Stomach smooth muscle (tissue), 2 donors: ENCODE results near the gene PYCR2.

Source experiments
- H3K27ac ChIP-seq: one replicate; pipeline ENCODE4 v1.7.0; 2013; ENCODE audit warnings: mild to moderate bottlenecking, low read length, inconsistent platforms
- H3K27me3 ChIP-seq, 2 donors: one replicate each; pipeline ENCODE4 v1.7.0; 2013; ENCODE audit warnings: low read length in 2 of 2; ENCODE audit not compliant: insufficient read depth in 2 of 2, control insufficient read depth in 1 of 2
- H3K36me3 ChIP-seq, 2 donors: one replicate each; pipeline ENCODE4 v1.7.0; 2013; ENCODE audit warnings: low read length in 2 of 2; ENCODE audit not compliant: control insufficient read depth in 2 of 2, insufficient read depth in 2 of 2
- H3K4me1 ChIP-seq: one replicate; pipeline ENCODE4 v1.7.0; 2013; ENCODE audit warnings: low read length; ENCODE audit not compliant: control insufficient read depth, insufficient read depth
- H3K4me3 ChIP-seq, 2 donors: one replicate each; pipeline ENCODE4 v1.7.0; 2013; ENCODE audit warnings: low read length in 2 of 2
- H3K9ac ChIP-seq, 2 donors: one replicate each; pipeline ENCODE4 v1.7.0; 2013; ENCODE audit warnings: low read length in 2 of 2, mild to moderate bottlenecking in 1 of 2
- H3K9me3 ChIP-seq, 2 donors: one replicate each; pipeline ENCODE4 v1.7.0; 2013; ENCODE audit warnings: low read length in 2 of 2; ENCODE audit not compliant: control insufficient read depth in 2 of 2
- donor health status: healthy.
- donor health status: Pancreatic carcinoma.

The PYCR2 gene

GRCh38 chr1:225881081-225881958 is 42.7 kb downstream of the PYCR2 start:
- Histone ChIP-seq H3K9me3 (no peaks in the 10 kb centered on the region), H3K4me1 (peaks cover 48% of the 10 kb centered on the region), H3K9ac (peak overlapping the region; percentile 77 to 83), H3K36me3 (peaks cover 3 to 6% of the 10 kb centered on the region in 2 donors), H3K27me3 (no peaks in the 10 kb centered on the region), H3K27ac (peak overlapping the region; percentile 64), H3K4me3 (peak overlapping the region; percentile 94)

DNA sequence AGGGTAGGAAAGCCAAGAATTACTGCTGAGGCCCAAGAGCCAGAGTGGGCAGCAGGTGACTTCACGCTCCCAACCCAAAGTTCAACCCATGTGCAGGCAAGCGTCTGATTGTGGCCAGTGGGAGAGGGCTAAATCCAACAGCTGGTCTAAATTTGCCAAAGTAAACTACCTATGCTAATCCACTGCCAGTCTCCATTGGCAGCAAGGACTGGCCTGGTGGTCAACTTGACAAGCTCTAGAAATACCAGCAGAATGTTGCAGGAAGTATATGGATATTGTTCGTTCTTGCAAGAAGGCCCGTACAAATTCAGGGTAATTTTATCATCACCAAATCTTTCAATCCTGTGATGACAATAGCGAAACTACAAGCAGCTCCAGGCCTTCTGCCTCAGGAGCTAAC is 43.4 kb downstream of the PYCR2 start:
- Histone ChIP-seq H3K27ac (peak overlapping the region; percentile 64), H3K9me3 (no peaks in the 10 kb centered on the region), H3K27me3 (no peaks in the 10 kb centered on the region), H3K4me3 (peak overlapping the region; percentile 94), H3K36me3 (peaks cover 5 to 8% of the 10 kb centered on the region in 2 donors), H3K4me1 (peaks cover 48% of the 10 kb centered on the region), H3K9ac (peak overlapping the region; percentile 75 to 77)

DNA sequence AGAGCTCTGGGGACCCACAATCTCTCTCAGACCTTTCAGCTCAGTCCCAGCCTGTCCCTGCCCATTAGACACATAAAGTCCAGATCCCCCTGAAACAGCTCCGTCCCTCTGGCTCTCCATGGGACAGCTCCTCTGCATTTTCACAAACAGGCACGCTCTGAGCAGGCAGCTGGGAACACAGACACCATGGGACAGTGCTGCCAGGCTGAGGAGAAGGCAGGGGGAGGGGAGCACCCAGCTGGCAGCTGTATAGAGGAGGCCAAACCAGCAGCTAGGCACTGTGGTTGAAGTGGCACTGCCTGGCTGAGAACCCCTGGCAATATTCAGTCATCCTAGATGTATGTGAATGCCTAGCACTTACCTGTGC is 43.8 kb downstream of the PYCR2 start:
- Histone ChIP-seq H3K4me3 (peak overlapping the region; percentile 94), H3K36me3 (peaks cover 5 to 12% of the 10 kb centered on the region in 2 donors), H3K4me1 (peaks cover 48% of the 10 kb centered on the region), H3K9ac (peak overlapping the region; percentile 9 to 75), H3K9me3 (no peaks in the 10 kb centered on the region), H3K27ac (peak overlapping the region; percentile 37), H3K27me3 (no peaks in the 10 kb centered on the region)

DNA sequence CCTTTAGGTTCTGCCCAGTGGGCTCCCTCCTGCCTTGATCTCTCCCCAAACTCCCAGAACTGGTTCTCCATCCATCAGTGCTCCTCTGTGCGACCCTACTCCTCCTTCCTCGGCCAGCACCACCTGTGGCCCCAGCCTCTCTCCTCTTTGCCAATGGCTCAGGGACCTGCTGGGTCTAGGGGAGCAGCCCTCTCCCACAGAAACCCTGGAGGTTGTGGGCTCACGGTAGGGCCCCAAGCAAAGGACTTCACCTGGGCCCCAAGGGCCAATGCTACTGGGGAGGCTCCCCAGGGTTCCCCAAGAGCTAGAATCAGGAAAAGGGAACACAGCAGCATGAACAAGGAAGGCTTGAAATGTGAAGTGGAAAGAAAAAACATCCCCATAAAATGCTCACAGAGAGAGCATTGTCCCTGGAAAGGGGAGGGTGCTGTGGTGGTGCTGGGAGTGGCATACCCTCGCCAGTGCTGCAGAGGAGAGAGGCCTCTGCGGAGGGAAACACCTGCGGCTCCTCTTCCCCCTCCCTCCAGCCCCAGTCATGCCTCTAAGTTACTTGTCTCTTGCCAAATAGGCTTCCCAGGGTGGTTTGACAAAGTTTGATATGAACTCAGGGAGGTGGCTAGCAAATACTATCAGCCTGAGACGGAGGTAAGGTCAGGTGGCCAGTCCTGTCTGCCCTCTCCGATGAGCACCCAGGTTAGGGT is 44.4 kb downstream of the PYCR2 start:
- peaks cover 5 to 14% of the 10 kb centered on the region in 2 donors for H3K36me3 ChIP-seq
- no peaks in the 10 kb centered on the region for H3K27me3 ChIP-seq
- peaks cover 48% of the 10 kb centered on the region for H3K4me1 ChIP-seq
- H3K9ac ChIP-seq, result peak overlapping the region; percentile 9 to 75
- peak overlapping the region; percentile 8 to 14 for H3K4me3 ChIP-seq
- H3K9me3 ChIP-seq, result no peaks in the 10 kb centered on the region
- peak overlapping the region; percentile 37 for H3K27ac ChIP-seq

DNA sequence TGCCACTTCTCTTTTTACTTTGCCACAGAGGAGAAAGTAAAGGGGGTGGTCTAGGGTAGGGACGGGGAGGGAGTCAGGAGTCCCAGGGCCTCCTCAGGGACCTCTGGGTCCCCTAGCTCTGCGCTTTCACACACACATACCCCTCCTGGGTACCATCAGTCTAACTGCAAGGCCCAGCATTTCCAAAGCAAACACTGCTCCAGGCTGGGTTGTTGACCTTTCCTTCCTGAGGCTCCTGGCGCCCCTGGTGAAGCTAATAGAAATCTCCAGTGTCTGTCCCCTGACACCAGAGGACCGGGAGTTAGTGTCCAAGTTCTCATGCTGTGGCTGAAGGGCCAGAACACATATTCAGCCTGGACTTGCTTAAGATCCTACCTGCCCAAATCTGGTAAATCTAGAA is 45.8 kb downstream of the PYCR2 start:
- H3K27me3 ChIP-seq, result no peaks in the 10 kb centered on the region
- H3K4me3 ChIP-seq, result no peak overlapping the region
- peaks cover 15 to 26% of the 10 kb centered on the region in 2 donors for H3K36me3 ChIP-seq
- peak overlapping the region in 1 of 2 donors; percentile 55 for H3K9ac ChIP-seq
- no peaks in the 10 kb centered on the region for H3K9me3 ChIP-seq
- H3K4me1 ChIP-seq, result peaks cover 48% of the 10 kb centered on the region
- no peak overlapping the region for H3K27ac ChIP-seq

GRCh38 chr1:225877580-225877979 is 46.5 kb downstream of the PYCR2 start:
- Histone ChIP-seq H3K9ac (peak overlapping the region in 1 of 2 donors; percentile 21), H3K4me1 (peaks cover 48% of the 10 kb centered on the region), H3K27me3 (no peaks in the 10 kb centered on the region), H3K4me3 (peak overlapping the region in 1 of 2 donors; percentile 47), H3K9me3 (no peaks in the 10 kb centered on the region), H3K27ac (peak overlapping the region; percentile 46), H3K36me3 (peaks cover 18 to 30% of the 10 kb centered on the region in 2 donors)

GRCh38 chr1:225876900-225877510 is 47.0 kb downstream of the PYCR2 start:
- Histone ChIP-seq H3K27me3 (no peaks in the 10 kb centered on the region), H3K9ac (no peak overlapping the region), H3K4me3 (no peak overlapping the region), H3K27ac (peak overlapping the region; percentile 46), H3K9me3 (no peaks in the 10 kb centered on the region), H3K4me1 (peaks cover 48% of the 10 kb centered on the region), H3K36me3 (peaks cover 23 to 32% of the 10 kb centered on the region in 2 donors)

- no peak overlapping the region for H3K9ac ChIP-seq
- peaks cover 33% of the 10 kb centered on the region for H3K4me1 ChIP-seq
- H3K27ac ChIP-seq, result no peak overlapping the region
- H3K9me3 ChIP-seq, result no peaks in the 10 kb centered on the region
- peaks cover 29 to 46% of the 10 kb centered on the region in 2 donors for H3K36me3 ChIP-seq
- H3K4me3 ChIP-seq, result no peak overlapping the region
- H3K27me3 ChIP-seq, result no peaks in the 10 kb centered on the region
Measured at GRCh38 chr1:225875044-225875815, 48.8 kb downstream of the PYCR2 start.

GRCh38 chr1:225874431-225874830 is 49.6 kb downstream of the PYCR2 start:
- Histone ChIP-seq H3K27me3 (no peaks in the 10 kb centered on the region), H3K9me3 (no peaks in the 10 kb centered on the region), H3K4me3 (no peak overlapping the region), H3K9ac (no peak overlapping the region), H3K4me1 (peaks cover 25% of the 10 kb centered on the region), H3K27ac (no peak overlapping the region), H3K36me3 (peaks cover 29 to 48% of the 10 kb centered on the region in 2 donors)

DNA sequence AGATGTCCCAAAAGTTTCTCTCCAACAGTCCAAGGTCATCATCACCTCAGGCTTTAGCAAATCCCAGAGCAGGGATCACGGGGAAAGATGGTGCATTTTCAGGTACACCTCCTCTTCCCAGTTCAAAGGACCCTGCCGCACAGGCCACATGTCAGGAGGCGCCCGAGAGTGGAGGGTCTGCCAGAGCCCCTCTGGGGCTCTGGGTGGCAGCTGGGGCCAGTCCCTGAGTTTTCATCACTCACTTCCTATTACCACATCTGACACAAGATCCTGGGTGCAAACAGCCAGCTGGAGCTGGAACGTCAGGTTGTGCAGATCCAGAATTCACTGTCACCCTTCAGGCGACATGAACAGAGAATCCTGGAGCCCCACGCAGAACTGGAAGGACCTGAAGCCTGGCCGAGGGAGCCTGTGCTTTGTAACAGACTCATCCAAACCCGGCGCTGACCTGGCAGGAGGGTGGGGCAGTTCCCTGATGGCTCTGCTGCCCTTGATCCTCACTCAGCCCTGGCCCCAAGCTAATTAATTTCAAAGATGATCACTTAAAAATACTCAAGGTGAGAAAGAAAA is 50.7 kb downstream of the PYCR2 start:
- H3K9me3 ChIP-seq, result no peaks in the 10 kb centered on the region
- peaks cover 15% of the 10 kb centered on the region for H3K4me1 ChIP-seq
- no peak overlapping the region for H3K9ac ChIP-seq
- no peak overlapping the region for H3K27ac ChIP-seq
- peaks cover 34 to 57% of the 10 kb centered on the region in 2 donors for H3K36me3 ChIP-seq
- no peak overlapping the region for H3K4me3 ChIP-seq
- H3K27me3 ChIP-seq, result no peaks in the 10 kb centered on the region
